Panc1 (cell line): ENCODE measurements around the gene GALNTL6. TPM values are rescaled to one million over a fixed set of nuclear protein-coding genes. Genes with fewer than 3 reads are reported as not detected.

Experiments
- ATAC-seq: fragments of 200-7000 bp; cut with Tn5 transposase; 2 replicates; pipeline ENCODE4 v1.9.1; 2020; ENCODE audit warnings: mild to moderate bottlenecking, moderate library complexity
- BruUV-seq: library from RNA; stranded (reverse); fragments of 400-500 nt; replicated peaks from 2 replicates; lab custom pipeline; 2021; lab: Mats Ljungman, UMichigan
- CTCF ChIA-PET: fragments of 300-600 bp; sonication (Branson Sonifier 250); formaldehyde crosslinking; loops from one replicate; lab custom pipeline; 2022; ENCODE audit warnings: antibody characterized with exemption; lab: Charles Lee
- POLR2A ChIA-PET: fragments of 300-600 bp; sonication (Branson Sonifier 250); formaldehyde crosslinking; loops from one replicate; lab custom pipeline; 2022; ENCODE audit warnings: antibody characterized with exemption; lab: Charles Lee
- DNase-seq: peaks from one replicate; pipeline ENCODE4 v3.0.0-alpha.2; 2010; ENCODE audit warnings: low read depth, low spot score
- H3K27ac ChIP-seq: 2 replicates; pipeline ENCODE4 v1.5.1; 2011; ENCODE audit warnings: mild to moderate bottlenecking, low read length, inconsistent platforms
- H3K27me3 ChIP-seq: fragments of 200-500 bp; sonication (Bioruptor generic); 2 replicates; pipeline ENCODE4 v1.6.0; 2014; ENCODE audit warnings: low read length, inconsistent platforms; ENCODE audit not compliant: control insufficient read depth, insufficient read depth
- H3K36me3 ChIP-seq: fragments of 200-500 bp; sonication (Bioruptor generic); 2 replicates; pipeline ENCODE4 v1.5.1; 2014; ENCODE audit warnings: inconsistent platforms, mild to moderate bottlenecking, low read length, moderate library complexity; ENCODE audit not compliant: control insufficient read depth, insufficient read depth
- H3K4me1 ChIP-seq: 2 replicates; pipeline ENCODE4 v1.5.1; 2011; ENCODE audit warnings: inconsistent platforms, mild to moderate bottlenecking, low read length, moderate library complexity; ENCODE audit not compliant: control insufficient read depth, insufficient read depth
- H3K4me3 ChIP-seq, 2 experiments: 2 replicates each; pipeline ENCODE4 v1.5.1; 2011 to 2012; ENCODE audit warnings: low read depth in 2 of 2, low read length in 2 of 2, mild to moderate bottlenecking in 2 of 2, inconsistent platforms in 1 of 2, moderate library complexity in 1 of 2
- H3K9me3 ChIP-seq: fragments of 200-500 bp; sonication (Bioruptor generic); 2 replicates; pipeline ENCODE4 v1.5.1; 2014; ENCODE audit warnings: low read depth, mild to moderate bottlenecking, inconsistent platforms, low read length, moderate library complexity; ENCODE audit not compliant: control insufficient read depth, insufficient read depth
- POLR2AphosphoS5 ChIP-seq: IDR thresholded peaks from 2 replicates; pipeline ENCODE4 v1.6.1; 2012; ENCODE audit warnings: mild to moderate bottlenecking, low read depth, low read length, moderate library complexity
- SIN3A ChIP-seq: IDR thresholded peaks from 2 replicates; pipeline ENCODE4 v1.6.1; 2012; ENCODE audit warnings: low read depth, mild to moderate bottlenecking, low read length, moderate library complexity, borderline replicate concordance; ENCODE audit not compliant: insufficient read depth
- TCF7L2 ChIP-seq: IDR thresholded peaks from 2 replicates; pipeline ENCODE4 v1.6.1; 2011; ENCODE audit warnings: mild to moderate bottlenecking, low read depth, low read length, inconsistent platforms
- in situ Hi-C: cut with HindIII; loops from 2 replicates; pipeline ENCODE4 v1.10.0; 2016; ENCODE audit warnings: low sequenced_read_pairs, low pct_unique_long_range_greater_than_20kb
- intact Hi-C: fragments of 100-400 bp; cut with micrococcal nuclease; formaldehyde crosslinking; loops from one replicate; pipeline ENCODE4 v1.10.0; 2022; ENCODE audit not compliant: unreplicated experiment
- total RNA-seq: library from RNA; stranded (reverse); gene quantifications from one replicate; pipeline ENCODE4 v1.2.1, GENCODE V29; 2021; ENCODE audit not compliant: unreplicated experiment
- TF ChIP-seq, protein P1 (sequence below): fragments of 450-650 bp; IDR thresholded peaks from 2 replicates; pipeline ENCODE4 v1.5.1; 2017; ENCODE audit warnings: mild to moderate bottlenecking
- TF ChIP-seq, protein P2 (sequence below), 2 experiments: IDR thresholded peaks; 2 replicates each; pipeline ENCODE4 v1.6.1; 2011 to 2012; ENCODE audit warnings: low read depth in 2 of 2, control low read depth in 1 of 2, low read length in 1 of 2, mild to moderate bottlenecking in 1 of 2, moderate library complexity in 1 of 2; ENCODE audit not compliant: insufficient read depth in 1 of 2

Gene GALNTL6
- total RNA-seq, 1 experiment from 2014 or later: not detected

DNA sequence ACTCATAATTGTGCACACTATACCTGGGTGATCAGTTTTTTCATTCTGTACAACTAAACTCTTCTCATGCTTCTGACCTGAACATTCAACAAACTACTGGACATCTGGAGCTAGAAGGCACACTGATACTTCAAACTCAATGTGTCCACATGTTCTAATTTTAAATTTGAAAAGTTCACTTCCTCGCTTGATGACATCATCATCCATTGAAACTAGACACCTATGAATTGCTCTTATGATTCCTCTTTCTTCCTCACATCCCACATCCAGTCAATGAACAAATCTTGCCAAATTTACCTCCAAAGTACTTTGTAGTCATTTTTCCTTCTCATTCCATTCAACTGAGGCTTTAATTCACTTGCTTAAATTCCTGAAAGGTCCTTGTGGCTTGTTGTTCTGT is 549.4 kb downstream of the GALNTL6 start:
- ChIA-PET CTCF (no interaction called here), POLR2A (no interaction called here)
- intact Hi-C loops (no loop called here), in situ Hi-C loops (no loop called here)
- TF ChIP-seq SIN3A (no peak), POLR2AphosphoS5 (no peak)
- TF ChIP-seq, protein P1, sequence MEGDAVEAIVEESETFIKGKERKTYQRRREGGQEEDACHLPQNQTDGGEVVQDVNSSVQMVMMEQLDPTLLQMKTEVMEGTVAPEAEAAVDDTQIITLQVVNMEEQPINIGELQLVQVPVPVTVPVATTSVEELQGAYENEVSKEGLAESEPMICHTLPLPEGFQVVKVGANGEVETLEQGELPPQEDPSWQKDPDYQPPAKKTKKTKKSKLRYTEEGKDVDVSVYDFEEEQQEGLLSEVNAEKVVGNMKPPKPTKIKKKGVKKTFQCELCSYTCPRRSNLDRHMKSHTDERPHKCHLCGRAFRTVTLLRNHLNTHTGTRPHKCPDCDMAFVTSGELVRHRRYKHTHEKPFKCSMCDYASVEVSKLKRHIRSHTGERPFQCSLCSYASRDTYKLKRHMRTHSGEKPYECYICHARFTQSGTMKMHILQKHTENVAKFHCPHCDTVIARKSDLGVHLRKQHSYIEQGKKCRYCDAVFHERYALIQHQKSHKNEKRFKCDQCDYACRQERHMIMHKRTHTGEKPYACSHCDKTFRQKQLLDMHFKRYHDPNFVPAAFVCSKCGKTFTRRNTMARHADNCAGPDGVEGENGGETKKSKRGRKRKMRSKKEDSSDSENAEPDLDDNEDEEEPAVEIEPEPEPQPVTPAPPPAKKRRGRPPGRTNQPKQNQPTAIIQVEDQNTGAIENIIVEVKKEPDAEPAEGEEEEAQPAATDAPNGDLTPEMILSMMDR: no peak
- TF ChIP-seq, protein P2, sequence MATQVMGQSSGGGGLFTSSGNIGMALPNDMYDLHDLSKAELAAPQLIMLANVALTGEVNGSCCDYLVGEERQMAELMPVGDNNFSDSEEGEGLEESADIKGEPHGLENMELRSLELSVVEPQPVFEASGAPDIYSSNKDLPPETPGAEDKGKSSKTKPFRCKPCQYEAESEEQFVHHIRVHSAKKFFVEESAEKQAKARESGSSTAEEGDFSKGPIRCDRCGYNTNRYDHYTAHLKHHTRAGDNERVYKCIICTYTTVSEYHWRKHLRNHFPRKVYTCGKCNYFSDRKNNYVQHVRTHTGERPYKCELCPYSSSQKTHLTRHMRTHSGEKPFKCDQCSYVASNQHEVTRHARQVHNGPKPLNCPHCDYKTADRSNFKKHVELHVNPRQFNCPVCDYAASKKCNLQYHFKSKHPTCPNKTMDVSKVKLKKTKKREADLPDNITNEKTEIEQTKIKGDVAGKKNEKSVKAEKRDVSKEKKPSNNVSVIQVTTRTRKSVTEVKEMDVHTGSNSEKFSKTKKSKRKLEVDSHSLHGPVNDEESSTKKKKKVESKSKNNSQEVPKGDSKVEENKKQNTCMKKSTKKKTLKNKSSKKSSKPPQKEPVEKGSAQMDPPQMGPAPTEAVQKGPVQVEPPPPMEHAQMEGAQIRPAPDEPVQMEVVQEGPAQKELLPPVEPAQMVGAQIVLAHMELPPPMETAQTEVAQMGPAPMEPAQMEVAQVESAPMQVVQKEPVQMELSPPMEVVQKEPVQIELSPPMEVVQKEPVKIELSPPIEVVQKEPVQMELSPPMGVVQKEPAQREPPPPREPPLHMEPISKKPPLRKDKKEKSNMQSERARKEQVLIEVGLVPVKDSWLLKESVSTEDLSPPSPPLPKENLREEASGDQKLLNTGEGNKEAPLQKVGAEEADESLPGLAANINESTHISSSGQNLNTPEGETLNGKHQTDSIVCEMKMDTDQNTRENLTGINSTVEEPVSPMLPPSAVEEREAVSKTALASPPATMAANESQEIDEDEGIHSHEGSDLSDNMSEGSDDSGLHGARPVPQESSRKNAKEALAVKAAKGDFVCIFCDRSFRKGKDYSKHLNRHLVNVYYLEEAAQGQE (IDR thresholded peaks at IDR 0.05; ENCODE audit: insufficient read depth in 1 of 2, low read depth in 2 of 2, low read length in 1 of 2): no peak
- DNase-seq: no peak
- no TSS peak for BruUV-seq
- H3K4me1 ChIP-seq: no peaks in the 10 kb centered on the region
- no peaks in the 10 kb centered on the region for H3K36me3 ChIP-seq
- H3K27ac ChIP-seq: no peak overlapping the region
- H3K27me3 ChIP-seq: no peaks in the 10 kb centered on the region
- H3K4me3 ChIP-seq: no peak overlapping the region
- H3K9me3 ChIP-seq: no peaks in the 10 kb centered on the region
- ATAC-seq: no peak

DNA sequence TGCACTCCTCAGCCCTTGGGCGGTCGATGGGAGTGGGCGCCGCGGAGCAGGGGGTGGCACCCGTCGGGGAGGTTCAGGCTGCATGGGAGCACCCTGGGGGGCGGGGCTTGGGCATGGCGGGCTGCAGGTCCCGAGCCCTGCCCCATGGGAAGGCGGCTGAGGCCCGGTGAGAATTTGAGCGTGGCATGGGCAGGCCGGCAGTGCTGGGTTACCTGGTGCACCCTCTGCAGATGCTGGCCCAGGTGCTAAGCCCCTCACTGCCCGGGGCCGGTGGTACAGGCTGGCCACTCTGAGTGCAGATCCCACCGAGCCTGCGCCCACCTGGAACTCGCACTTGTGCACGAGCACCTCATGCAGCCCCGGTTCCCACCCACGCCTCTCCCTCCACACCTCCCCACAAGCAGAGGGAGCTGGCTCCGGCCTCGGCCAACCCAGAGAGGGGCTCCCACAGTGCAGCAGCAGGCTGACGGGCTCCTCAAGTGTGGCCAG is 556.3 kb downstream of the GALNTL6 start:
- intact Hi-C loops (no loop called here), in situ Hi-C loops (no loop called here)
- no peak for DNase-seq
- no peaks in the 10 kb centered on the region for H3K4me1 ChIP-seq
- H3K27ac ChIP-seq: no peak overlapping the region
- BruUV-seq: no TSS peak
- CTCF ChIA-PET: no interaction called here
- no peak for ATAC-seq
- no peaks in the 10 kb centered on the region for H3K27me3 ChIP-seq
- TF ChIP-seq, protein P1: no peak
- TF ChIP-seq POLR2AphosphoS5: no peak
- no peak for TF ChIP-seq SIN3A
- TF ChIP-seq, protein P2 (IDR thresholded peaks at IDR 0.05; ENCODE audit: insufficient read depth in 1 of 2, low read depth in 2 of 2, low read length in 1 of 2): no peak
- no peak for TF ChIP-seq TCF7L2
- POLR2A ChIA-PET: no interaction called here
- H3K9me3 ChIP-seq: no peaks in the 10 kb centered on the region
- no peaks in the 10 kb centered on the region for H3K36me3 ChIP-seq
- H3K4me3 ChIP-seq: no peak overlapping the region
